GM18873 (cell line): ENCODE results near the gene CRYBG3.

ENCODE experiments used
- ATAC-seq: cut with Tn5 transposase; IDR thresholded peaks from one replicate; pipeline ENCODE4 v1.9.1; 2021; ENCODE audit warnings: mild to moderate bottlenecking, moderate library complexity, moderate number of reproducible peaks; ENCODE audit not compliant: unreplicated experiment, low FRiP score

The CRYBG3 gene

DNA sequence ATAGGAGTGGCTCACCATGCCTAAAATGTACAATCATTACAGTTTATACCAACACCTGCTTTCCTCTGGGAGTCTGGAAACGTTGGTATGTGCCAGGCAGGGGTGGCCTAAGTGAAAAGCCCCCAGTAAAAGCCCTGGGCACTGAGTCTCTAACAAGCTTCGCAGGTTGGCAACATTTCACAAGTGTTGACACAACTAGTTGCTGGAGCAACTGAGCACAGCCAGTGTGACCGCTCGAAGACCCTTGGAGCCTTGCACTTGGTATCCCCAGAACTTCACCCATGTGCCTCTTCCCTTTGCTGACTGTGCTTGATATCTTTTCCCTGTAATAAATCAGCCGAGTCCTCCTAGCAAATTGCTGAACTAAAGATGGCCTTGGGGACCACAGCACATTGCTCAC is 147.7 kb downstream of the CRYBG3 start:
- ATAC-seq = no peak

DNA sequence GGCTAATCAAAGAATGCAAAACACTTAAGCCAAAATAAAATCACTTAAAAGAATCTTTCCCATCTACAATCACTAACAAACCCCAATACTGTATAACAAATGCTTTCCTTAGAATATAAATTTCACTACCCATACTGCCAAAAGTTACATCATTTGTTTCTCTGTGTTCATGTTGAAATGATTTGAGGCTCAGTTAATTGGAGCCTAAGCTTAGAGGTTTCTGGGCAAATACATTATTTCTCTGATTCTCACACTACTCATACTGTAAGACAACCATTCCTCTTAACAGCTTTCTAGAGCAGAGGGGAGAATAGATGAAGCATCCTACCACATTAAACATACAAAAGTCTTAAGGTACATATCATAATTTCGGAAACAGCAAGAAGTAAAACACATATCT is 148.3 kb downstream of the CRYBG3 start:
- no peak for ATAC-seq

DNA sequence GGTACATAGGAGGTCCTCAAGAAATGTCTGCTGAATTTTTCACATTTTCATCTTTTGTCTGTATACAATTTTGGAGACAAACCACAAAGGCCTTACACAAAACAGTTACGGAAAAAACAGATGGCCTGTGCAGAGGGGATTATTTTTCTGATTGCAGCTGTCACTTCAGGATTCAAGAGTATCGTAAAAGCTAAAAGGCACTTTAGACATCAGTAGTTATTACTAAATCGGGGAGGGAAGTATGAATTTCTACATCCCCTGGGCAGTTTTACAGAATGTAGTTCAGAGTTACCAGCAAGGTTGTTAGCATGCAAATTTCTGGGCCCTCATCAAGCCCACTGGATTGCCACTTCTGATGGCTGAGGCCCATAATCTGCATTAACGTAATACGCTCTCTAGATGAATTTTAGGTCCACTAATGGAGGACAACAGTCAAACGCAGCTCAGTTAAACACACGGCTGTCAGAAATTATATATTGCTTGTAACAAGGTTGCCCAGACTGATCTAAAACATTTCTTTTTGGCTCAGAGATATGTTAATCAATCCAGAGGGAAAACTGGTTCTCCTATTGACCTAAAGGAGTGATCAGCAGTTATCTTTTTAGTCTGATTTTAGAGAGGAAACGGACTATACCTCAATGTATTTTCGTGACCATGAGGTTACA is 149.3 kb downstream of the CRYBG3 start:
- ATAC-seq = no peak

DNA sequence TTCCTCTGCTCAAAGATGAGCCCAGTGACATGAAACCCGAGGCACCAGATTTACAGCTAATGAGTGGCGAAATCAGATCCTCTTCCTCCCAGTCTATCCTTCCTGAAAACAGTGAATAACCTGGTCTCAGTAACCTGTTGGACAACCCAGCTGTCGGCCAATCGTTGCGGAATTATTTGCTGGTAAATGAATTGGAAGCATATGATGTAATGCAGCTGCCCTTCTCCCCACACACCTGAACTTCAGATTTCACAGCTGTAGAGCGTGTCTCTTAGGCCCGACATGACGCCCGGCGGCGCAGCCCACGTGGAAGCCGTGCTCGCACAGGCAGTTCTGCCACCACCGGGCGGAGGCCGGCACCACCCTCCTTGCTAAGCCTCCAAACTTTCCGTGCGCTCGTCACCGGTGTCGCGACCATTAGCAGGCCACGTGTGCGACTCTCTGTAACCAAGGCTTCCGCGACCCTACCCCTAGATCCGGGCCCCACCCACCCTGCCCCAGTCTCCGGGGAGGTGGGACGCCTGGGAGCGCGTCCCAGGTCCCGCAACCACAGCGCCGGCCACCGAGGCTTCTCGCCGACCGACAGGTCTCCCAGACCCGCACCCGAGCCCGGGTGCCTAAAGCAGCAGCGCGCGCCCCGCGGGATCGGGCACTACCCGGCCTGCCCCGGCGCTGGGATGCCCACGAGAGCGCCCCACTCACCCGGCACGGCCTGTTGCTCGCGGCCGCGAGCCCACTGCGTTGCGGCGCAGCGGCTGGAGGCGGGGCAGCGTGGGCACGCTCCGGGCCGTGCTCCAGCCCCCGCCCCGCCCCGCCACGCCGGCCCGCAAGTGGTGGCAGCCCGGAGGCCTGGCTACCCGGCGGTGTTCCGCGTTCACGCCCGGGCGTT is 150.1 kb downstream of the CRYBG3 start, which contains the start of gene RIOX2:
RIOX2 (minus strand) TSS at position 753 of the 889 bp plus-strand sequence. CDS start 4,838 bp downstream, outside the sequence.
- peak; percentile 77 for ATAC-seq

DNA sequence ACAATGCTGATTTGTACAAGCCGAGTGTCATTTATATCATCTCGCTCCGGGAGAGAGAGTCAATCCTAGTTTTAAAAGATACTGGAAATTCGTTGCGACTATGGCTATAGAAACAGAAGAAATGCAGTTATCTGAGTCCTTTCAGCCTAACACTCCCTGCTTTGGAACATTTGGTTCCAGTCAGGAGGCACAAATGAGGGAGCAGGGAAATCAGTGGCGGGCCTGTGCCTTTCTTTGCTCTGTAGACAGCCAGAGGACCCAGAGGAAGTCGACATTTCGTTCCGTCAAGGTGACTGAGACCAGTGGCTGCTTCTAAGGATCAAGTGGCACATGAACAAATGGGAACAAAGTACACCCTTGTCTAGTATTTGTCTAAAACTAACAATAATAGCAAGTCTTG is 151.2 kb downstream of the CRYBG3 start:
- ATAC-seq = no peak

DNA sequence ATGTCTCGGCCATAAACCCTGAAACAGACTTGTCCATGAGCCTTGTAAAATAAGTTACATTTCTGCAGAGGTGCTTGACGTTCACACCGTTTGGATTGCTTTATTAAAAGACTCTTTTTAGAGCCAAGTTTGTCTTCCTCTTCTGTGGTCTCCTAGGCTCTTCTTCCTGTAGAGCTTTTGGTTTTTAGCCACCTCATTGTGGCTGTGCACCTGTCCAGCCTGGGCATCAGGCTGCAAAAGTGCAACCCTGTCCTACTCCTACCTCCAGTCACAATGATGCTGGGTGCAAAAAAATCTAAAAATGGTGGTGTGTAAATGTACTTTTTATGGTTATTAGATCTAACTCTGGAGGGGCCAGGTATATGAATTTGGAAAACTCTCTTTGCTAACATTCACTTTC is 153.2 kb downstream of the CRYBG3 start:
- no peak for ATAC-seq

DNA sequence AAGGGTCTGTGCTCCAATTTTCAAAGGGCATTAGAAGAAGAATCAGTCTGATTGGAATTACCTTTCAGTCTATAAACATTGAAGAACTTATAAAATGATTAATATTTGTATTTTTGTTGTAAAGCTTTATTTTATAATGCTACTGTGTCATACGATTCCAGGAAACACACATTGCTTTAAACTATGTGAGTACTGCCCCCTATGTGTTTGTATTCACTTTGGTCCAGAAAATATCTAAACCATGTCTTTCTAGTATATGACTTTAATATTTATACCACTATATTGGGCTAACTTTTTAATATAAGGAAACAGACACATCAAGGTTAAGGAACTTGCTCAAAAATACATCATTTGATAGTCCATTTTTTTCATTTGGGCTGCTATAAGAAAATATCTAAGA is 153.7 kb downstream of the CRYBG3 start:
- no peak for ATAC-seq

DNA sequence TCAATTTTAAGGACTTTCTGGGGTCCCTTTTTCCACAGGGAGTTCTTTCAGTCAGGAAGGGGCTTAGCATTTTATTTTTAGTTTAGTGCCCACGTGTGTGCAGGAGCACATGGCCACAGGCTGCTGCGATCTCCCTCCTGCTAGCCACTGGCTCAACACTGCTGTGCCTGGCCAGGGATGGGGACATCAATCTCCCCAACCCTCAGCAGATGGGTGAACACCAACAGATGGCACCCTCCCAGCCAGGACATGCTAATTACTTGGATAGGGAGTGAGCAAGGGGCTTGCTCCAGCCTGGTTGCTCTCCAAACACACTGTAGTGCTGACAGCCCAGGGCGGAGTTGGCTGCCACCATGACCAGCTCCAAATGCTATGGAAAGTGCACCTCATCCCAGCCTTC is 157.8 kb downstream of the CRYBG3 start:
- no peak for ATAC-seq

DNA sequence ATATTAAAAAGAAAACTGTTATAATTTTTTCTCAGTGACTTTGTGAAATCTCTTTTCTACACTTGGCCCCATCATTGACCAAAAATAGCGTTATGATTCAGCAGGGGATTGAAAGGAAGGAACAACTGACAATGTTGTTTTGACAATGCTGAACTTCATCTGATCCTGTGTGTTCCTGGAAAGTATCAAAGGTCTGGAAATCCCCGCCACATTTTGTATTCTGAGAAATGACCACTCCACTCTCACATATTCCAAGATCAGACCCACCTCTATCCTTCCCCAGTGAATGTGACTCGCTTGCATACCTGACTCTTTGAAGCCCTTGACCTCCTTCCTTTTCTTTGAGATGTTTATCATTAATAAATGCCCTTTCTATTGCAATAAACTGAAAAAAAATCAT is 160.1 kb downstream of the CRYBG3 start:
- no peak for ATAC-seq

DNA sequence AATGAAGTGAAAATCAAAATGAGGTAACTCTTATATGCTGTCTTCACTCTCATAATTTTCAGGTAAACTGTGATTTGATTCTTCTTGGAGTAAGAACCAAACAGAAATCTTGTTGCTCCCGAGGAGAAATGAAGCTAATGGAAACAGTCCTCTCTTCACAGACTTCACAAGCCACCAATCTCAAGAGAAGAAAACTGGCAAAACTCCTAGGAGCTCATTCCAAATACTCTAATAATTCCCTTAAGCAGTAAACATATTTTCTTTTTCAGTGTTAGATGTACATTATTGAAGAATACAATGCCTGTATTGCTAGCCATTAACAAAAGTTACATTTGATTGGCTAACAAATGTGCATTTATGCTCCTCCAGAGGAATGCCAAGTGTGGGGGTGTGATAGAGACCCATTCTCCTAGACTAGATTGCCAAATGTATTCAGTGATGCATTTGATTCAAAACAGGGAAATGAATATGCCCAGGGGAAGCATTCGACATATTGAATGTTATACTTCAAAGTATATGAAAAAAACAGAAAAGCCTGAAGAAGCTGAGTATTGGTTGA is 162.2 kb downstream of the CRYBG3 start:
- ATAC-seq = no peak

DNA sequence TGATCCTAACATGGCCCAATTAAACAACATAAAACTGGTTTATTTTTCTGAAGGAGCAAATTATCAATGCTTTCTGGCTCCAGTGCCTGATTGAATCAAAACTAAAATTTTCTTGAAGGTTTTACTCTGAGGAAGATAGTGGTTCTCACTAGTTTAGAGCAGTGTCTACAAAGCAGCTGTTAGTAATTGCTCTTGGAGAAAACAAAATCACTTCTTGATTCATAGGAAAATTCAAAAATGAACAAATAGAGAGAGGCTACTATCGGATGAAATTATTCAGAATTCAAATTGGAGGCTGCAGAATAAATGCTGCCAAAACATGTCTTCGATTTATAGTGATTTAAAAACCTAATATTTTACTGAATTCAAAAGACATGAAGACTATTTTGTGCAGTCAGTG is 165.5 kb downstream of the CRYBG3 start:
- ATAC-seq = no peak

DNA sequence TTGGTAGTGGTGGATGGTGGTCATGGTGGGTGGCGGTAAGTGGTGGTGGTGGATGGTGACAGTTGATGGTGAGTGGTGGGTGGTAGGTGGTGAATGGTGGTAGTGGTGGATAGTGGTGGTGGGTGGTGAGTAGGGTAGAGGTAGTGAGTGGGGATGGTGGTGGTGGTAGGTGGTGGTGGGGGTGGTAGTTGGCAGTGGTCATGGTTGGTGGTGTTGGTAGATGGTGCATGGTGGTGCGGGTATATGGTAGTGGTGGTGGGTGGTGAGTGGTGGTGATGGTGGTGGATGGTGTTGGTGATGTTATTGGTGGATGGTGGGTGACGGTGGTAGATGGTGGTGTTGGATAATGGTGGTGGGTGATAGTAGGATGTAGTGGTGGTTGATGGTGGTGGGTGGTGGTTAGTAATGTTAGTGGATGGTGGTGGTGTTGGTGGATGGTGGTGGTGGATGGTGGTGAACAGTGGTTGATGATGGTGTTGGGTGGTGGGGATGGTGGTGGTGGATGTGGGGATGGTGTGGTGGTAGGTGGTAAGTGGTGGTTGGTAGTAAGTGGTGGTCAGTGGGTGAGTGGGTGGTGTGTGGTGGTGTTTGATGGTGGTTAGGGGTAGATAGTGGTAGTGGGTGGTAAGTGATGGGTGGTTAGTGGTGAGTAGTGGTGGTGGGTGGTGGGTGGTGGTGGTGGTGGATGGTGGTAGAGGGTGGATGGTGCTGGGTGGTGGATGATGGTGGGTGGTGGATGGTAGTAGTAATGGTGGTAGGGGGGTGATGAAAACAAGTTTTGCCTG is 167.2 kb downstream of the CRYBG3 start:
- ATAC-seq = no peak

DNA sequence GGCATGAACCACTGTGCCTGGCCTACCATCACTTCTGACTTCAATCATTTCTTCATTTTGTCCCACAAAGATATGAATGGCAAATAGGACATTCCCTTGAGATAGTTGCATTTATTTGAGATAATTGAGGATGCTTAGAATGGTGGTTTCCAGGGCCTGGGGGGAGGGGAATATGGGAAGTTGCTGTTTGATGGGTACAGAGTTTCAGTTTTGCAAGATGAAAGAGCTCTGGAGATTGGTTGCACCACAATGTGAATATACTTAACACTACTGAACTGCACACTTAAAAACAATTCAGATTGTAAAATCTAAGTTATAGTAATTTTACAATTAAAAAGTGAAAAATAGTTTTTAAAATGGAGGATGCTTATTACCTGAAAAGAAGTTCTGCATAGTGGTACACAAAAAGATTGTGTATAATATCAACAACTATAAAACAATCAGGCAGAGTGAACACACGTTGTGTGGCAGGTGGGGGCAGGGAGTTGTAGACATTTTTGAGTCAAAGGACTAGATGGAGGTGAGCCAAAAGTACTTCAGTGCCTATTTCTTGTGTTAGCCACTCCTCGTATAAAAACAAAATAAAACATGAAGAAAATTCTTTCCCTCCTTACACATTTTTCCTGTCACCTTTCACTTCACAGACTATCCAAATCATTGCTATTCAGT is 168.9 kb downstream of the CRYBG3 start:
- no peak for ATAC-seq

DNA sequence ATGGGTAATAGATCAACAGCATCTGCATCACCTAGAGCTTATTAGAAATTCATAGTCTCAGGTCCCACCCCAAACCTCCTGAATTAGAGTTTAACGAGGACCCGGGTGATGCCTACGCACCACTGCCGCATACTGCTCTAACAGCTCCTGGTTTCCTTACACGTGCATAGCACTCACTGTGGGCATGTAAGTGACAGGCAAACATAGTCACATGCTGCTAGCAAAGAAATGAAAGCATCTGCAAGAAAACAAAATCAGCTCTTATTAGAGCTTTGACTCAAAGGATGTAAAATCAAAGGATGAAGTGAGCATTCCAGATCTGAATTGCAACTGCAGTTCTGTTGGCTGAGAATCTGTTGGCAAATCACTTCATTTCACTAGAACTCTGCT is 169.5 kb downstream of the CRYBG3 start:
- ATAC-seq = no peak

DNA sequence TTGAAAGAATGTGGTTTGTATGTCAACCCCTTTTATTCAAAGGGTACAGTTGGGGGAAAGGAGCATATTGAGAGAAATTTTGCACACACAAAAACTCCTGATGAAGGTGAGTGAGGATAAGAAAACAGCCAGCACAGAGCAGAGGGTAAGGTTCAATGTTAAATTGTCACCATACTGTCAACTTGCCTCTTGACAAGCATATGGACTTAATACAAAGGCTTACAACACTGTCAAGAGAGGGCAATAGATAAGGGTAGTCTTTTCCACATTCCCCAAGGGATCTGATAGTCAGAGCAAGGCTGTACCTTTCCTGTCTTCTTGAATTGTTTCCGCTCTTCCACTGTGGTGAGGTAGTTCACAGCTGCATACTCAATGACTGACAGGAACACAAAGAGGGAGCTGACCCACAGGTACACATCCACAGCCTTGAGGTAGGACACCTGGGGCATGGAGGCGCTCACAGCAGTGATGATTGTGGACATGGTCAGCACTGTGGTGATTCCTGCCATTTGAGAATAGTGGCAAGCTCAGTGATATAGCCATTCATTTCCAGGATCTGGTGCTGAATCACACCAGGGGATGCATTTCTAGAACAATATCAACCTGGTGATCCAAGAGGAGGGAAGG is 170.8 kb downstream of the CRYBG3 start:
- ATAC-seq = no peak

DNA sequence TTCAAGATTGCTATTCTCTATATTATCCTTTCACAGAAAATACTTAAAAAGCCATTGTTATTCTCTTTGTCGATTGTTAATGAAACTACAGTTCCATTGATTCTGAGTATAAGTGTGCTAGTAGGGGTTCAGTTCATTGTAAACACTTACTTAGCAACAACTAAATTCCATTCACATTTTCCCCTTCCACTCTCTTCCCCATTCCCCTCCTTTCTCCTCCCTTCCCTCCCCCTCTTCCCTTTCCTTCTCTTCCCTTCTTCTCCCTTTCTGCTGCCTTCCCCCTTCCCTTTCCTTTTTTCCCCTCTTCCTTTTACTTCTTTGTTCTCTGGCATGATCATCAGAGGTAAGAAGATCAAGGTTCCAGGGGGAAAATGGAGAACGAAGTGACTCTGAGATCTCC is 171.7 kb downstream of the CRYBG3 start:
- ATAC-seq = no peak

DNA sequence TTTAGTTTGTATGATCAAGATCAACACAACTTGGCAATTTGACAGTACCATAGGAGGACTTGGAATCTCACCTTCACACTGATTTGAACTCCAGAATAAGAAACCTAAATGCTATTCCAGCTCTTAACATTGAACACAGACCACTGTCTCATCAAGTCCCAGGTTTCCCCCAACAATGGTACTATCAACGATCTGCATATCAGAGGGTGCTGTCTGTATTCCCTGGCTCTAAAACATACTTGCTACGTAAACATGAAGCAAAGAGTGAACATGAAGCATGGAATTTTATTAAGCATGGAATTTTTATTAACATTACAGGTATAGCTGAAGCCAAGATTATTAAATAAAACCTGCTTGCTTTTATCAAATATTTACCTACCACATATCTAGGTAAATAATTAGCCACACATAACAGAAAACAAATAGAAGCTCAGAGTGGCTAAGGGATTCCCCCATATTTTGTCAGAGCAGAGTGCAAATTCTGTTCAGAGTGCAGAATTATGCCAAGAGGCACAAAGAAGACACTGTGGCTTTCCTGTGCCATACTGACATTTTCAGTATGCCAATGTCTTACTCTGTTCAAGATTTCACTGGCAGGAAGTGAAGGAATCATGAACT is 172.6 kb downstream of the CRYBG3 start:
- no peak for ATAC-seq
